Glutamatergic neuron (in vitro differentiated cells): ENCODE data around the gene RARA. TPM values are rescaled to one million over a fixed set of nuclear protein-coding genes. Genes with fewer than 3 reads are reported as not detected.
A peak's percentile ranks its signal among the peaks of the same experiment; 100 is the strongest.
"Not testable (repeated sequence)": the region's sequence is repeated elsewhere in the genome, so short reads cannot be mapped to it uniquely, and the experiment has no call there.

Source experiments
- DNase-seq: peaks from one replicate; pipeline ENCODE4 v3.0.0; 2022
- H3K27ac Mint-ChIP-seq: one replicate; pipeline ENCODE4 v1.8.0; 2020; ENCODE audit warnings: mild to moderate bottlenecking, mixed read lengths, inconsistent platforms; ENCODE audit not compliant: unreplicated experiment
- H3K27me3 Mint-ChIP-seq: one replicate; pipeline ENCODE4 v1.8.0; 2020; ENCODE audit warnings: mild to moderate bottlenecking, moderate library complexity, mixed read lengths, inconsistent platforms; ENCODE audit not compliant: unreplicated experiment
- H3K36me3 Mint-ChIP-seq: one replicate; pipeline ENCODE4 v1.8.0; 2020; ENCODE audit warnings: mild to moderate bottlenecking, mixed read lengths, inconsistent platforms; ENCODE audit not compliant: unreplicated experiment
- H3K4me1 Mint-ChIP-seq: one replicate; pipeline ENCODE4 v1.8.0; 2020; ENCODE audit warnings: mild to moderate bottlenecking, low read depth, mixed read lengths, inconsistent platforms; ENCODE audit not compliant: unreplicated experiment
- H3K4me3 Mint-ChIP-seq: one replicate; pipeline ENCODE4 v1.8.0; 2020; ENCODE audit warnings: mild to moderate bottlenecking, mixed read lengths, inconsistent platforms; ENCODE audit not compliant: unreplicated experiment
- H3K9me3 Mint-ChIP-seq: one replicate; pipeline ENCODE4 v1.8.0; 2020; ENCODE audit warnings: mild to moderate bottlenecking, moderate library complexity, mixed read lengths, inconsistent platforms; ENCODE audit not compliant: unreplicated experiment
- CTCF ChIP-seq: fragments of 200-600 bp; sonication (generic); IDR thresholded peaks from one replicate; pipeline ENCODE4 v1.5.0; 2021; ENCODE audit not compliant: partially characterized antibody, unreplicated experiment
- total RNA-seq: library from RNA; stranded (reverse); fragmentation: NEBNext Ultra II Directional; extraction: Animal tissue kit (Norgen Biotek cat#: 25700); gene quantifications from one replicate; pipeline ENCODE4 v1.2.1, GENCODE V29; 2021; ENCODE audit not compliant: unreplicated experiment

The RARA gene
- total RNA-seq, 1 donor from 2014 or later: 26.2 TPM

GRCh38 chr17:40295488-40296436 is 13.2 kb upstream of the RARA start:
- Mint-ChIP-seq H3K4me3 (no peak overlapping the region), H3K4me1 (no peaks in the 10 kb centered on the region), H3K36me3 (no peaks in the 10 kb centered on the region), H3K9me3 (no peaks in the 10 kb centered on the region), H3K27ac (peak overlapping the region; percentile 17), H3K27me3 (peaks cover 2% of the 10 kb centered on the region)
- TF ChIP-seq CTCF: no peak
- no peak for DNase-seq

GRCh38 chr17:40297511-40297910 is 11.5 kb upstream of the RARA start:
- Mint-ChIP-seq H3K4me3 (no peak overlapping the region), H3K4me1 (peaks cover 1% of the 10 kb centered on the region), H3K9me3 (no peaks in the 10 kb centered on the region), H3K36me3 (no peaks in the 10 kb centered on the region), H3K27ac (no peak overlapping the region), H3K27me3 (peaks cover 2% of the 10 kb centered on the region)
- no peak for DNase-seq
- no peak for TF ChIP-seq CTCF

GRCh38 chr17:40298726-40299125 is 10.3 kb upstream of the RARA start:
- no peak for TF ChIP-seq CTCF
- Mint-ChIP-seq H3K36me3 (no peaks in the 10 kb centered on the region), H3K4me3 (no peak overlapping the region), H3K27ac (no peak overlapping the region), H3K9me3 (peaks cover 3% of the 10 kb centered on the region), H3K27me3 (peaks cover 2% of the 10 kb centered on the region), H3K4me1 (peaks cover 8% of the 10 kb centered on the region)
- DNase-seq: no peak

GRCh38 chr17:40299159-40299757 is 9.7 kb upstream of the RARA start:
- DNase-seq, H3K9me3 Mint-ChIP-seq, H3K27ac Mint-ChIP-seq, H3K36me3 Mint-ChIP-seq, H3K4me3 Mint-ChIP-seq, H3K27me3 Mint-ChIP-seq: not testable (repeated sequence)
- peaks cover 13% of the 10 kb centered on the region for H3K4me1 Mint-ChIP-seq

- DNase-seq: peak; percentile 59
- Mint-ChIP-seq H3K9me3 (peaks cover 3% of the 10 kb centered on the region), H3K36me3 (no peaks in the 10 kb centered on the region), H3K4me1 (peaks cover 15% of the 10 kb centered on the region), H3K4me3 (no peak overlapping the region), H3K27me3 (no peaks in the 10 kb centered on the region), H3K27ac (no peak overlapping the region)
- peak; percentile 5 for TF ChIP-seq CTCF
These were observed 7.7 kb upstream of the RARA start for GRCh38 chr17:40301315-40301714.
